ENCODE data around the gene ZMAT3.
"Not testable (repeated sequence)": the region's sequence is repeated elsewhere in the genome, so short reads cannot be mapped to it uniquely, and the experiment has no call there.

The ZMAT3 gene

GRCh38 chr3:179071323-179072099, at the start of gene ZMAT3:
TSS of gene ZMAT3 (minus strand) at chr3:179071809. CDS start at chr3:179067752, 4,057 bp downstream.
- H3K4me1 ChIP-seq (ENCODE audit: control insufficient read depth in 5 of 5, insufficient read depth in 5 of 5, low read length in 5 of 5), result peaks cover 0 to 18% (median 13%) of the 10 kb centered on the region in 5 donors
- peak within 1 kb of the TSS; percentile 82 to 99 (median 97) for H3K4me3 ChIP-seq (ENCODE audit: low read depth in 1 of 5, low read length in 5 of 5)
- peak within 1 kb of the TSS; percentile 81 for H3K27ac ChIP-seq (ENCODE audit: low read depth, low read length)
- H3K9me3 ChIP-seq (ENCODE audit: control insufficient read depth in 5 of 5, low read length in 5 of 5), result no peaks in the 10 kb centered on the region
- peaks cover 4 to 8% (median 8%) of the 10 kb centered on the region in 5 donors for H3K36me3 ChIP-seq (ENCODE audit: control insufficient read depth in 5 of 5, insufficient read depth in 5 of 5, low read length in 5 of 5)
- H3K27me3 ChIP-seq (ENCODE audit: control insufficient read depth in 5 of 5, insufficient read depth in 4 of 5, low read length in 5 of 5), result no peaks in the 10 kb centered on the region
- peak within 1 kb of the TSS; percentile 73 to 92 (median 86) for H3K9ac ChIP-seq (ENCODE audit: low read length in 5 of 5)

- no peaks in the 10 kb centered on the region for H3K36me3 ChIP-seq (ENCODE audit: control insufficient read depth in 5 of 5, insufficient read depth in 5 of 5, low read length in 5 of 5)
- no peaks in the 10 kb centered on the region for H3K27me3 ChIP-seq (ENCODE audit: control insufficient read depth in 5 of 5, insufficient read depth in 4 of 5, low read length in 5 of 5)
- no peak overlapping the region for H3K4me3 ChIP-seq (ENCODE audit: low read depth in 1 of 5, low read length in 5 of 5)
- no peak overlapping the region for H3K27ac ChIP-seq (ENCODE audit: low read depth, low read length)
- peaks cover 0 to under 1% (median 0%) of the 10 kb centered on the region in 5 donors for H3K9me3 ChIP-seq (ENCODE audit: control insufficient read depth in 5 of 5, low read length in 5 of 5)
- H3K4me1 ChIP-seq (ENCODE audit: control insufficient read depth in 5 of 5, insufficient read depth in 5 of 5, low read length in 5 of 5), result no peaks in the 10 kb centered on the region
- H3K9ac ChIP-seq (ENCODE audit: low read length in 5 of 5), result no peak overlapping the region
Observed at GRCh38 chr3:179116816-179117215, 45.2 kb upstream of the ZMAT3 start.

- not testable (repeated sequence) for H3K9ac ChIP-seq (ENCODE audit: low read length in 5 of 5); H3K36me3 ChIP-seq (ENCODE audit: control insufficient read depth in 5 of 5, insufficient read depth in 5 of 5, low read length in 5 of 5); H3K27ac ChIP-seq (ENCODE audit: low read depth, low read length); H3K4me1 ChIP-seq (ENCODE audit: control insufficient read depth in 5 of 5, insufficient read depth in 5 of 5, low read length in 5 of 5); H3K9me3 ChIP-seq (ENCODE audit: control insufficient read depth in 5 of 5, low read length in 5 of 5); H3K27me3 ChIP-seq (ENCODE audit: control insufficient read depth in 5 of 5, insufficient read depth in 4 of 5, low read length in 5 of 5); H3K4me3 ChIP-seq (ENCODE audit: low read depth in 1 of 5, low read length in 5 of 5)
Observed at GRCh38 chr3:179115444-179115843, 43.8 kb upstream of the ZMAT3 start.

- H3K27ac ChIP-seq (ENCODE audit: low read depth, low read length), result no peak overlapping the region
- no peak overlapping the region for H3K9ac ChIP-seq (ENCODE audit: low read length in 5 of 5)
- no peaks in the 10 kb centered on the region for H3K36me3 ChIP-seq (ENCODE audit: control insufficient read depth in 5 of 5, insufficient read depth in 5 of 5, low read length in 5 of 5)
- H3K4me3 ChIP-seq (ENCODE audit: low read depth in 1 of 5, low read length in 5 of 5), result no peak overlapping the region
- H3K9me3 ChIP-seq (ENCODE audit: control insufficient read depth in 5 of 5, low read length in 5 of 5), result peaks cover 0 to 3% (median 0%) of the 10 kb centered on the region in 5 donors
- no peaks in the 10 kb centered on the region for H3K4me1 ChIP-seq (ENCODE audit: control insufficient read depth in 5 of 5, insufficient read depth in 5 of 5, low read length in 5 of 5)
- H3K27me3 ChIP-seq (ENCODE audit: control insufficient read depth in 5 of 5, insufficient read depth in 4 of 5, low read length in 5 of 5), result no peaks in the 10 kb centered on the region
Observed at GRCh38 chr3:179113903-179114302, 42.3 kb upstream of the ZMAT3 start.

- Histone ChIP-seq H3K4me1 (ENCODE audit: control insufficient read depth in 5 of 5, insufficient read depth in 5 of 5, low read length in 5 of 5) (no peaks in the 10 kb centered on the region), H3K9ac (ENCODE audit: low read length in 5 of 5) (no peak overlapping the region), H3K27ac (ENCODE audit: low read depth, low read length) (no peak overlapping the region), H3K27me3 (ENCODE audit: control insufficient read depth in 5 of 5, insufficient read depth in 4 of 5, low read length in 5 of 5) (no peaks in the 10 kb centered on the region), H3K9me3 (ENCODE audit: control insufficient read depth in 5 of 5, low read length in 5 of 5) (peaks cover 0 to 4% (median 0%) of the 10 kb centered on the region in 5 donors), H3K36me3 (ENCODE audit: control insufficient read depth in 5 of 5, insufficient read depth in 5 of 5, low read length in 5 of 5) (no peaks in the 10 kb centered on the region), H3K4me3 (ENCODE audit: low read depth in 1 of 5, low read length in 5 of 5) (no peak overlapping the region)
Observed at GRCh38 chr3:179108086-179108485, 36.5 kb upstream of the ZMAT3 start.

GRCh38 chr3:179107617-179108016, 36.0 kb upstream of the ZMAT3 start:
- no peak overlapping the region for H3K9ac ChIP-seq (ENCODE audit: low read length in 5 of 5)
- H3K4me3 ChIP-seq (ENCODE audit: low read depth in 1 of 5, low read length in 5 of 5), result no peak overlapping the region
- no peaks in the 10 kb centered on the region for H3K27me3 ChIP-seq (ENCODE audit: control insufficient read depth in 5 of 5, insufficient read depth in 4 of 5, low read length in 5 of 5)
- no peaks in the 10 kb centered on the region for H3K36me3 ChIP-seq (ENCODE audit: control insufficient read depth in 5 of 5, insufficient read depth in 5 of 5, low read length in 5 of 5)
- peaks cover 0 to 4% (median 0%) of the 10 kb centered on the region in 5 donors for H3K9me3 ChIP-seq (ENCODE audit: control insufficient read depth in 5 of 5, low read length in 5 of 5)
- no peaks in the 10 kb centered on the region for H3K4me1 ChIP-seq (ENCODE audit: control insufficient read depth in 5 of 5, insufficient read depth in 5 of 5, low read length in 5 of 5)
- no peak overlapping the region for H3K27ac ChIP-seq (ENCODE audit: low read depth, low read length)

- Histone ChIP-seq H3K9me3 (ENCODE audit: control insufficient read depth in 5 of 5, low read length in 5 of 5) (peaks cover 0 to 4% (median 0%) of the 10 kb centered on the region in 5 donors), H3K36me3 (ENCODE audit: control insufficient read depth in 5 of 5, insufficient read depth in 5 of 5, low read length in 5 of 5) (no peaks in the 10 kb centered on the region), H3K4me1 (ENCODE audit: control insufficient read depth in 5 of 5, insufficient read depth in 5 of 5, low read length in 5 of 5) (no peaks in the 10 kb centered on the region), H3K27me3 (ENCODE audit: control insufficient read depth in 5 of 5, insufficient read depth in 4 of 5, low read length in 5 of 5) (no peaks in the 10 kb centered on the region), H3K9ac (ENCODE audit: low read length in 5 of 5) (no peak overlapping the region), H3K27ac (ENCODE audit: low read depth, low read length) (no peak overlapping the region), H3K4me3 (ENCODE audit: low read depth in 1 of 5, low read length in 5 of 5) (no peak overlapping the region)
Observed at GRCh38 chr3:179105881-179106280, 34.3 kb upstream of the ZMAT3 start.

- H3K4me3 ChIP-seq (ENCODE audit: low read depth in 1 of 5, low read length in 5 of 5), result no peak overlapping the region
- H3K9me3 ChIP-seq (ENCODE audit: control insufficient read depth in 5 of 5, low read length in 5 of 5), result no peaks in the 10 kb centered on the region
- H3K27ac ChIP-seq (ENCODE audit: low read depth, low read length), result no peak overlapping the region
- no peaks in the 10 kb centered on the region for H3K27me3 ChIP-seq (ENCODE audit: control insufficient read depth in 5 of 5, insufficient read depth in 4 of 5, low read length in 5 of 5)
- no peak overlapping the region for H3K9ac ChIP-seq (ENCODE audit: low read length in 5 of 5)
- H3K4me1 ChIP-seq (ENCODE audit: control insufficient read depth in 5 of 5, insufficient read depth in 5 of 5, low read length in 5 of 5), result no peaks in the 10 kb centered on the region
- no peaks in the 10 kb centered on the region for H3K36me3 ChIP-seq (ENCODE audit: control insufficient read depth in 5 of 5, insufficient read depth in 5 of 5, low read length in 5 of 5)
Observed at GRCh38 chr3:179100652-179101051, 29.0 kb upstream of the ZMAT3 start.

- H3K36me3 ChIP-seq (ENCODE audit: control insufficient read depth in 5 of 5, insufficient read depth in 5 of 5, low read length in 5 of 5), result no peaks in the 10 kb centered on the region
- no peaks in the 10 kb centered on the region for H3K27me3 ChIP-seq (ENCODE audit: control insufficient read depth in 5 of 5, insufficient read depth in 4 of 5, low read length in 5 of 5)
- H3K9ac ChIP-seq (ENCODE audit: low read length in 5 of 5), result no peak overlapping the region
- no peaks in the 10 kb centered on the region for H3K9me3 ChIP-seq (ENCODE audit: control insufficient read depth in 5 of 5, low read length in 5 of 5)
- H3K4me1 ChIP-seq (ENCODE audit: control insufficient read depth in 5 of 5, insufficient read depth in 5 of 5, low read length in 5 of 5), result no peaks in the 10 kb centered on the region
- no peak overlapping the region for H3K4me3 ChIP-seq (ENCODE audit: low read depth in 1 of 5, low read length in 5 of 5)
- no peak overlapping the region for H3K27ac ChIP-seq (ENCODE audit: low read depth, low read length)
Observed at GRCh38 chr3:179098388-179099077, 26.9 kb upstream of the ZMAT3 start.

- Histone ChIP-seq H3K4me1 (ENCODE audit: control insufficient read depth in 5 of 5, insufficient read depth in 5 of 5, low read length in 5 of 5) (no peaks in the 10 kb centered on the region), H3K27me3 (ENCODE audit: control insufficient read depth in 5 of 5, insufficient read depth in 4 of 5, low read length in 5 of 5) (no peaks in the 10 kb centered on the region), H3K27ac (ENCODE audit: low read depth, low read length) (no peak overlapping the region), H3K36me3 (ENCODE audit: control insufficient read depth in 5 of 5, insufficient read depth in 5 of 5, low read length in 5 of 5) (no peaks in the 10 kb centered on the region), H3K9ac (ENCODE audit: low read length in 5 of 5) (no peak overlapping the region), H3K4me3 (ENCODE audit: low read depth in 1 of 5, low read length in 5 of 5) (no peak overlapping the region), H3K9me3 (ENCODE audit: control insufficient read depth in 5 of 5, low read length in 5 of 5) (no peaks in the 10 kb centered on the region)
Observed at GRCh38 chr3:179093807-179094206, 22.2 kb upstream of the ZMAT3 start.
